A549 (cell line): Measurements from ENCODE around the gene KLHL29. TPM values are rescaled to one million over a fixed set of nuclear protein-coding genes. Genes with fewer than 3 reads are reported as not detected.

ENCODE experiments used
- ATAC-seq, 2 experiments: fragments of 200-7000 bp in 1 of 2; fragments of >200 bp in 1 of 2; cut with Nextera tagmentation in 1 of 2; cut with Tn5 transposase in 1 of 2; 3 replicates each; pipeline versions ENCODE4 v1.8.0 to v1.9.1; 2018 to 2020; ENCODE audit warnings: mild to moderate bottlenecking in 1 of 2, moderate library complexity in 1 of 2
- CTCF ChIA-PET: fragments of 300-600 bp; sonication (Branson Sonifier 250); formaldehyde crosslinking; extraction: SDS; loops from one replicate; lab custom pipeline; 2021; ENCODE audit warnings: antibody characterized with exemption, inconsistent platforms; lab: Yijun Ruan, JAX
- POLR2A ChIA-PET: fragments of 350-600 bp; formaldehyde crosslinking; extraction: SDS; loops from one replicate; lab custom pipeline; 2021; ENCODE audit warnings: antibody characterized with exemption, inconsistent platforms; lab: Yijun Ruan, JAX
- DNase-seq, 2 experiments: peaks; one replicate each; pipeline versions ENCODE4 v3.0.0 to v3.0.0-alpha.2; 2011 to 2016; ENCODE audit warnings: low read depth in 1 of 2, low spot score in 1 of 2
- FAIRE-seq: peaks from 2 replicates; lab custom pipeline; 2011; peaks lifted over from hg19 to GRCh38; lab: Jason Lieb, UNC
- H3K27ac ChIP-seq, 2 experiments: fragments of >200 bp; sonication (Bioruptor Twin); formaldehyde crosslinking; 3 replicates each; pipeline ENCODE4 v1.5.1; 2016 to 2017
- H3K4me1 ChIP-seq: fragments of >200 bp; sonication (Bioruptor Twin); formaldehyde crosslinking; 3 replicates; pipeline ENCODE4 v1.6.1; 2016
- H3K4me2 ChIP-seq: fragments of >200 bp; sonication (Bioruptor Twin); formaldehyde crosslinking; 3 replicates; pipeline ENCODE4 v1.6.1; 2016
- H3K4me3 ChIP-seq: fragments of >200 bp; sonication (Bioruptor Twin); formaldehyde crosslinking; 3 replicates; pipeline ENCODE4 v1.5.1; 2016
- H3K9me3 ChIP-seq: fragments of >200 bp; sonication (Bioruptor Twin); formaldehyde crosslinking; 3 replicates; pipeline ENCODE4 v1.6.1; 2016
- BHLHE40 ChIP-seq: IDR thresholded peaks from 2 replicates; pipeline ENCODE4 v1.6.1; 2012; ENCODE audit warnings: low read depth, low read length, inconsistent platforms
- CHD2 ChIP-seq: fragments of 150-350 bp; IDR thresholded peaks from 2 replicates; pipeline ENCODE4 v1.6.1; 2014; ENCODE audit warnings: low read length; ENCODE audit not compliant: partially characterized antibody
- EHMT2 ChIP-seq: fragments of 200-600 bp; sonication (generic); IDR thresholded peaks from 2 replicates; pipeline ENCODE4 v1.6.1; 2016; ENCODE audit warnings: antibody characterized with exemption, low read depth, mild to moderate bottlenecking, moderate library complexity
- EP300 ChIP-seq, 2 experiments: fragments of >200 bp; sonication (Bioruptor Twin); formaldehyde crosslinking; IDR thresholded peaks; 2 replicates in 1 of 2; 3 replicates in 1 of 2; pipeline ENCODE4 v1.6.1; 2016 to 2017
- FOSL2 ChIP-seq, 2 experiments: fragments of 450-650 bp in 1 of 2; fragments of >200 bp in 1 of 2; sonication (Bioruptor Twin) in 1 of 2; formaldehyde crosslinking; IDR thresholded peaks; 2 replicates each; pipeline versions ENCODE4 v1.5.0 to v1.6.1; 2016 to 2020; ENCODE audit warnings: mild to moderate bottlenecking in 1 of 2, moderate library complexity in 1 of 2
- HDAC2 ChIP-seq: fragments of 200-600 bp; sonication (generic); IDR thresholded peaks from 2 replicates; pipeline ENCODE4 v1.6.1; 2016
- KDM1A ChIP-seq: fragments of 200-600 bp; sonication (generic); IDR thresholded peaks from 2 replicates; pipeline ENCODE4 v1.6.1; 2016; ENCODE audit warnings: low read depth, mild to moderate bottlenecking
- MAFK ChIP-seq: fragments of 450-650 bp; IDR thresholded peaks from 2 replicates; pipeline ENCODE4 v1.6.1; 2014; ENCODE audit not compliant: partially characterized antibody
- NPAS2 ChIP-seq: fragments of 250-450 bp; sonication (Bioruptor Pico); IDR thresholded peaks from 2 replicates; pipeline ENCODE4 v1.8.0; 2022; ENCODE audit warnings: mild to moderate bottlenecking, moderate library complexity, borderline replicate concordance
- NR3C1 ChIP-seq: fragments of >200 bp; sonication (Bioruptor Twin); formaldehyde crosslinking; IDR thresholded peaks from 3 replicates; pipeline ENCODE4 v1.6.1; 2017
- PHF8 ChIP-seq: fragments of 200-600 bp; sonication (generic); IDR thresholded peaks from 2 replicates; pipeline ENCODE4 v1.6.1; 2016; ENCODE audit warnings: low read depth, mild to moderate bottlenecking, antibody characterized with exemption, moderate library complexity, borderline replicate concordance
- POLR2A ChIP-seq: IDR thresholded peaks from 2 replicates; pipeline ENCODE4 v1.6.1; 2012; ENCODE audit warnings: mild to moderate bottlenecking, low read length
- POLR2AphosphoS2 ChIP-seq: conservative IDR thresholded peaks from 2 replicates; pipeline ENCODE4 v1.6.1; 2012; ENCODE audit warnings: low read length, improper control_type of control experiment, inconsistent platforms
- RARB ChIP-seq: fragments of 250-450 bp; sonication (Bioruptor Pico); IDR thresholded peaks from 2 replicates; pipeline ENCODE4 v1.8.0; 2021; ENCODE audit warnings: mild to moderate bottlenecking, moderate library complexity
- TP53 ChIP-seq: fragments of 250-450 bp; sonication (Bioruptor Pico); IDR thresholded peaks from 2 replicates; pipeline ENCODE4 v1.5.0; 2021; ENCODE audit warnings: mild to moderate bottlenecking, moderate library complexity
- WGBS: methylation state at CpG from one replicate; pipeline ENCODE4 v1.1.6; 2017; ENCODE audit errors: missing lambda C conversion rate; 5-methylcytosine and 5-hydroxymethylcytosine counted together
- polyA plus RNA-seq, 4 experiments: library from polyadenylated mRNA; depleted of rRNA in 3 of 4; stranded (reverse); fragments of >200 nt; fragmentation: RNase III in 1 of 4; extraction: RNeasy Plus Mini Kit Qiagen cat#74134 plus additional on column Dnase treatment in 1 of 4; gene quantifications; 2 replicates in 3 of 4; 3 replicates in 1 of 4; pipeline ENCODE4 v1.2.3, GENCODE V29; 2011 to 2017
- TF ChIP-seq, protein P1 (sequence below): fragments of >200 bp; sonication (Bioruptor Twin); formaldehyde crosslinking; IDR thresholded peaks from 3 replicates; pipeline ENCODE4 v1.5.1; 2016
- TF ChIP-seq, protein P2 (sequence below): fragments of 200-600 bp; sonication (generic); IDR thresholded peaks from 2 replicates; pipeline ENCODE4 v1.6.1; 2016; ENCODE audit warnings: antibody characterized with exemption, mild to moderate bottlenecking, moderate library complexity
- TF ChIP-seq, protein P3 (sequence below): IDR thresholded peaks from 2 replicates; pipeline ENCODE4 v1.6.1; 2012

The KLHL29 gene
- polyA plus RNA-seq, 2 of the 4 experiments (the other 2 are of a cell fraction), result 1.3 to 2.5 TPM

DNA sequence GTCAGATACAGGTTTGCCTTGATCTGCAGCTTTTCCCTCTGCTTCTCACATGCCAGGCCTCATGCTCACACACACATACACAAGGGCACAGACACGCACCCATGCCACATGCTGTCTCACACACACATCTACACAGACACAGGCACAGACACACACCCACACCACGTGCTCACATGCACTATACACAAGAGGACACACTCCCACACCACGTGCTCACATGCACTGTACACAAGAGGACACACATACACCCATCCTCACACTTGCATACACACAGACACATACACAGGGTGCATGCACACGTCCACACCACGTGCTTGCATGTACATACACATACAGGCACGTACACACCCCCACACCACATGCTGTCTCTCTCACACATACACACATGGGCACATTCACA is 288.1 kb downstream of the KLHL29 start:
- Histone ChIP-seq H3K4me2 (no peak overlapping the region), H3K4me3 (no peak overlapping the region), H3K4me1 (no peaks in the 10 kb centered on the region), H3K9me3 (no peaks in the 10 kb centered on the region), H3K27ac (no peak overlapping the region)
- ATAC-seq (no peak), FAIRE-seq (no peak), DNase-seq (no peak)
- 55% methylated on average over 6 of the region's 6 CpGs for WGBS
- TF ChIP-seq NR3C1, result no peak
- TF ChIP-seq EP300 (IDR thresholded peaks at IDR 0.05), result no peak
- TF ChIP-seq, protein P1, sequence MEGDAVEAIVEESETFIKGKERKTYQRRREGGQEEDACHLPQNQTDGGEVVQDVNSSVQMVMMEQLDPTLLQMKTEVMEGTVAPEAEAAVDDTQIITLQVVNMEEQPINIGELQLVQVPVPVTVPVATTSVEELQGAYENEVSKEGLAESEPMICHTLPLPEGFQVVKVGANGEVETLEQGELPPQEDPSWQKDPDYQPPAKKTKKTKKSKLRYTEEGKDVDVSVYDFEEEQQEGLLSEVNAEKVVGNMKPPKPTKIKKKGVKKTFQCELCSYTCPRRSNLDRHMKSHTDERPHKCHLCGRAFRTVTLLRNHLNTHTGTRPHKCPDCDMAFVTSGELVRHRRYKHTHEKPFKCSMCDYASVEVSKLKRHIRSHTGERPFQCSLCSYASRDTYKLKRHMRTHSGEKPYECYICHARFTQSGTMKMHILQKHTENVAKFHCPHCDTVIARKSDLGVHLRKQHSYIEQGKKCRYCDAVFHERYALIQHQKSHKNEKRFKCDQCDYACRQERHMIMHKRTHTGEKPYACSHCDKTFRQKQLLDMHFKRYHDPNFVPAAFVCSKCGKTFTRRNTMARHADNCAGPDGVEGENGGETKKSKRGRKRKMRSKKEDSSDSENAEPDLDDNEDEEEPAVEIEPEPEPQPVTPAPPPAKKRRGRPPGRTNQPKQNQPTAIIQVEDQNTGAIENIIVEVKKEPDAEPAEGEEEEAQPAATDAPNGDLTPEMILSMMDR, result no peak
- TF ChIP-seq NPAS2, result no peak
- POLR2A ChIA-PET, result no interaction called here
- CTCF ChIA-PET, result interaction anchor here (1.1 to 2.0 kb wide), 3 partner anchors 15 to 27 kb away, joined by 3 to 8 read pairs (median 3); no protein-coding TSS in a partner anchor

DNA sequence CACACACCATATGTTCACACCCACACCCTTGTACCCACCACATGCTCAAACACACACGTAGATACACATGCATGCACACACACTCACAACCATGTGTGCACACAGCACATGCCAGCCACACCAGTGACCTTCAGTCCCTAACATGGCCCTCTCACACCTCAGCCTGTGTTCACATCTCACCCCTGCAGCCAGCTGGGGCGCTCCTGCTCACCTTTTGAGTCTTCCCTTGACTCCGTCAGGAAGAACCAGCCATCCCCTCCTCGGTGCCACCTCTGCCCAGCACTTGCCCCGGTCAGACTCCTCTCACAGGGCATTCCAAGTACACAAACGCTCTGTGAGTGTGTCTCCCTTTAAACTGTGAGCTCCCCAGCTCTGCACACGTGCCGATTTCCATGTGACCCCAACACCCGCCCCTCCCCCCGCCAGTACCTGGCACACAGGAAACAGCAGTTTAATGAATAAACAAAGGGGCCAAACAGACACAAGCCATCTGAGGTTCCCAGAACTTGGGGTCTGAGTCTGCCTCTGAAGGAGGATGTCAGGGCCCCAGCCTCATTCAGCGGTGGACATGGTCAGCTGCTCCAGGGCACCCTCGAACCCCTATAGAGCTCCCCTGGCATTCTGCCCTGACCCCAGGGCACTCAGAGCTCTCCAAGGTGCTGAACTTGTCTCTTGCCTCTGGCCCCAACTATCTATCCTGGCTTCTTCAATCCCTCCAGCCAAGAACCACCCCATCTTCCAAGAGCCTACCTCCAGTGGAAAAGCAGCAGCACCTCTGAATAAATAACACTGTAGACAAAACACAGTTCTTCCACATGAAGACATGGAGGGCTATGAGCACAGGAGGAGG is 289.1 kb downstream of the KLHL29 start:
- TF ChIP-seq, protein P2, sequence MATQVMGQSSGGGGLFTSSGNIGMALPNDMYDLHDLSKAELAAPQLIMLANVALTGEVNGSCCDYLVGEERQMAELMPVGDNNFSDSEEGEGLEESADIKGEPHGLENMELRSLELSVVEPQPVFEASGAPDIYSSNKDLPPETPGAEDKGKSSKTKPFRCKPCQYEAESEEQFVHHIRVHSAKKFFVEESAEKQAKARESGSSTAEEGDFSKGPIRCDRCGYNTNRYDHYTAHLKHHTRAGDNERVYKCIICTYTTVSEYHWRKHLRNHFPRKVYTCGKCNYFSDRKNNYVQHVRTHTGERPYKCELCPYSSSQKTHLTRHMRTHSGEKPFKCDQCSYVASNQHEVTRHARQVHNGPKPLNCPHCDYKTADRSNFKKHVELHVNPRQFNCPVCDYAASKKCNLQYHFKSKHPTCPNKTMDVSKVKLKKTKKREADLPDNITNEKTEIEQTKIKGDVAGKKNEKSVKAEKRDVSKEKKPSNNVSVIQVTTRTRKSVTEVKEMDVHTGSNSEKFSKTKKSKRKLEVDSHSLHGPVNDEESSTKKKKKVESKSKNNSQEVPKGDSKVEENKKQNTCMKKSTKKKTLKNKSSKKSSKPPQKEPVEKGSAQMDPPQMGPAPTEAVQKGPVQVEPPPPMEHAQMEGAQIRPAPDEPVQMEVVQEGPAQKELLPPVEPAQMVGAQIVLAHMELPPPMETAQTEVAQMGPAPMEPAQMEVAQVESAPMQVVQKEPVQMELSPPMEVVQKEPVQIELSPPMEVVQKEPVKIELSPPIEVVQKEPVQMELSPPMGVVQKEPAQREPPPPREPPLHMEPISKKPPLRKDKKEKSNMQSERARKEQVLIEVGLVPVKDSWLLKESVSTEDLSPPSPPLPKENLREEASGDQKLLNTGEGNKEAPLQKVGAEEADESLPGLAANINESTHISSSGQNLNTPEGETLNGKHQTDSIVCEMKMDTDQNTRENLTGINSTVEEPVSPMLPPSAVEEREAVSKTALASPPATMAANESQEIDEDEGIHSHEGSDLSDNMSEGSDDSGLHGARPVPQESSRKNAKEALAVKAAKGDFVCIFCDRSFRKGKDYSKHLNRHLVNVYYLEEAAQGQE, result peak; percentile 88
- TF ChIP-seq, protein P1, result no peak
- ChIA-PET CTCF (interaction anchor here (0.6 to 1.4 kb wide), 2 partner anchors 9 to 114 kb away, joined by 3 to 4 read pairs; no protein-coding TSS in a partner anchor), POLR2A (no interaction called here)
- peaks cover 2% of the 10 kb centered on the region; the same call in 1 of the 3 replicates for H3K9me3 ChIP-seq
- H3K4me1 ChIP-seq, result no peaks in the 10 kb centered on the region
- no peak for FAIRE-seq
- DNase-seq, result no peak
- no peak for ATAC-seq
- 38% methylated on average over 12 of the region's 12 CpGs for WGBS
- H3K4me3 ChIP-seq, result no peak overlapping the region
- H3K4me2 ChIP-seq, result no peak overlapping the region
- H3K27ac ChIP-seq, result no peak overlapping the region

DNA sequence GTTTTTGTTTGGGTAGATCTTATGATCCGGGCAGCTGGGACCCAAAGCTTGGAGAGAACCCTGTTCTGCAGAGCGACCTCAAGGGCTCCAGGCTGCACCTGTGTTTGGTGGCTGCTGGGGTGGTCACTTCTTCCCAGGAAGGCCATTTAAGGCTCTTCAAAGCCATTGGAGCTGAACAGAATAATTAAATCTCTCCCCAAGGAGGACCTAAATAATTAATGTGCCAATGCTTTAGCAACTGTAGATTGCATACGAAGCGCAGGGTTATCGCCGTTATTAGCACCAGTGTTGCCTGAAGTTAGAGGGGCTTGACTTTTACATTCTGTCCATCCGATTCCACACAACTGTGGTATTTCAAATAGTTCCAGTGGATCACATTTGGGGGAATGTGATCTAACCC is 290.5 kb downstream of the KLHL29 start:
- CTCF ChIA-PET, result interaction anchor here (0.6 kb wide), 1 partner anchor 309 kb away, joined by 3 read pairs; no protein-coding TSS in a partner anchor
- TF ChIP-seq HDAC2, result no peak
- no peak for TF ChIP-seq RARB (CRISPR knock-in tag)
- no peak for TF ChIP-seq FOSL2 (IDR thresholded peaks at IDR 0.05)
- TF ChIP-seq FOSL2 (CRISPR knock-in tag; IDR thresholded peaks at IDR 0.05), result no peak
- no peak for TF ChIP-seq PHF8
- no peak for TF ChIP-seq BHLHE40
- TF ChIP-seq MAFK, result no peak
- no peak for TF ChIP-seq POLR2A
- no peak for TF ChIP-seq EHMT2
- no peak for TF ChIP-seq POLR2AphosphoS2
- TF ChIP-seq KDM1A, result no peak
- TF ChIP-seq, protein P2, result no peak
- TF ChIP-seq CHD2, result no peak
- TF ChIP-seq, protein P3, sequence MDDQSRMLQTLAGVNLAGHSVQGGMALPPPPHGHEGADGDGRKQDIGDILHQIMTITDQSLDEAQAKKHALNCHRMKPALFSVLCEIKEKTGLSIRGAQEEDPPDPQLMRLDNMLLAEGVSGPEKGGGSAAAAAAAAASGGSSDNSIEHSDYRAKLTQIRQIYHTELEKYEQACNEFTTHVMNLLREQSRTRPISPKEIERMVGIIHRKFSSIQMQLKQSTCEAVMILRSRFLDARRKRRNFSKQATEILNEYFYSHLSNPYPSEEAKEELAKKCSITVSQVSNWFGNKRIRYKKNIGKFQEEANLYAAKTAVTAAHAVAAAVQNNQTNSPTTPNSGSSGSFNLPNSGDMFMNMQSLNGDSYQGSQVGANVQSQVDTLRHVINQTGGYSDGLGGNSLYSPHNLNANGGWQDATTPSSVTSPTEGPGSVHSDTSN, result no peak
- no peak for TF ChIP-seq TP53 (CRISPR knock-in tag)

More for the DNA sequence above, 290.5 kb downstream of the KLHL29 start:
- Histone ChIP-seq H3K4me1 (no peaks in the 10 kb centered on the region), H3K27ac (no peak overlapping the region), H3K4me2 (no peak overlapping the region), H3K9me3 (peaks cover 2% of the 10 kb centered on the region; the same call in 1 of the 3 replicates), H3K4me3 (no peak overlapping the region)
- DNase-seq, result no peak
- no peak for ATAC-seq
- FAIRE-seq, result no peak
- 73% methylated on average over 7 of the region's 7 CpGs for WGBS
- POLR2A ChIA-PET, result no interaction called here
